Gastrocnemius medialis (tissue), 4 donors: ENCODE data around the gene KRT15. TPM values are rescaled to one million over a fixed set of nuclear protein-coding genes. Genes with fewer than 3 reads are reported as not detected.

ENCODE experiments used
- ATAC-seq, 2 donors: fragments of 150-250 bp; one replicate each; pipeline ENCODE4 v1.9.1; 2016
- DNase-seq, 2 donors: peaks; one replicate each; pipeline ENCODE4 v3.0.0-alpha.2; 2019
- H3K27ac ChIP-seq, 4 donors: fragments of 200-600 bp; sonication (generic); 1 replicate in 1 of 4; 2 replicates in 3 of 4; pipeline ENCODE4 v1.5.1; 2016 to 2018; ENCODE audit warnings: mild to moderate bottlenecking in 2 of 4, moderate library complexity in 1 of 4
- H3K27me3 ChIP-seq, 3 donors: fragments of 200-600 bp; sonication (generic) in 2 of 3; 1 replicate in 1 of 3; 2 replicates in 2 of 3; pipeline versions ENCODE4 v1.5.1 to v1.6.0; 2016 to 2019; ENCODE audit warnings: mild to moderate bottlenecking in 1 of 3, moderate library complexity in 1 of 3
- H3K36me3 ChIP-seq, 2 donors: fragments of 200-600 bp; sonication (generic) in 1 of 2; one replicate each; pipeline ENCODE4 v1.5.1; 2017 to 2018
- H3K4me1 ChIP-seq, 2 donors: fragments of 200-600 bp; sonication (generic) in 1 of 2; one replicate each; pipeline ENCODE4 v1.5.1; 2016 to 2017; ENCODE audit warnings: mild to moderate bottlenecking in 2 of 2
- H3K4me3 ChIP-seq, 4 donors: fragments of 200-600 bp; sonication (generic) in 3 of 4; 1 replicate in 1 of 4; 2 replicates in 3 of 4; pipeline ENCODE4 v1.5.1; 2016 to 2019; ENCODE audit warnings: mild to moderate bottlenecking in 2 of 4
- H3K9me3 ChIP-seq, 3 donors: fragments of 200-600 bp; sonication (generic) in 2 of 3; 1 replicate in 1 of 3; 2 replicates in 2 of 3; pipeline ENCODE4 v1.5.1; 2016 to 2019
- POLR2A ChIP-seq, 2 donors: fragments of 450-650 bp; IDR thresholded peaks; one replicate each; pipeline ENCODE4 v1.6.1; 2017; ENCODE audit warnings: antibody characterized with exemption in 2 of 2, mild to moderate bottlenecking in 2 of 2, moderate library complexity in 2 of 2
- in situ Hi-C, 4 donors: fragments of 200-750 bp; cut with MboI; loops; one replicate each; pipeline versions ENCODE4 v1.15.0 to v1.8.0; 2017; ENCODE audit warnings: low sequenced_read_pairs in 4 of 4
- intact Hi-C: fragments of 100-400 bp; cut with DNase I; formaldehyde crosslinking; loops from one replicate; pipeline ENCODE4 v1.15.1; 2023; ENCODE audit warnings: low total_unique reads
- total RNA-seq, 4 donors: library from RNA; depleted of rRNA; stranded (reverse); fragments of >200 nt; gene quantifications; one replicate each; pipeline versions ENCODE4 v1.1.0 to v1.2.3, GENCODE V29; 2016
- TF ChIP-seq, protein P1 (sequence below), 5 experiments: fragments of 450-650 bp in 3 of 5; fragments of 200-600 bp in 2 of 5; sonication (generic) in 2 of 5; IDR thresholded peaks in 4 of 5; conservative IDR thresholded peaks in 1 of 5; 1 replicate in 4 of 5; 2 replicates in 1 of 5; pipeline ENCODE4 v1.5.1; 2016 to 2019; ENCODE audit warnings: antibody characterized with exemption in 5 of 5, mild to moderate bottlenecking in 3 of 5, moderate library complexity in 3 of 5

KRT15 gene
- total RNA-seq, result not detected

GRCh38 chr17:41518789-41519449 is at the start of gene KRT15:
Gene KRT15, minus strand, starts transcription at chr17:41518890. Its CDS starts 63 bp downstream, at chr17:41518827.
- ATAC-seq, result no peak
- H3K9me3 ChIP-seq, result no peaks in the 10 kb centered on the region
- TF ChIP-seq, protein P1, sequence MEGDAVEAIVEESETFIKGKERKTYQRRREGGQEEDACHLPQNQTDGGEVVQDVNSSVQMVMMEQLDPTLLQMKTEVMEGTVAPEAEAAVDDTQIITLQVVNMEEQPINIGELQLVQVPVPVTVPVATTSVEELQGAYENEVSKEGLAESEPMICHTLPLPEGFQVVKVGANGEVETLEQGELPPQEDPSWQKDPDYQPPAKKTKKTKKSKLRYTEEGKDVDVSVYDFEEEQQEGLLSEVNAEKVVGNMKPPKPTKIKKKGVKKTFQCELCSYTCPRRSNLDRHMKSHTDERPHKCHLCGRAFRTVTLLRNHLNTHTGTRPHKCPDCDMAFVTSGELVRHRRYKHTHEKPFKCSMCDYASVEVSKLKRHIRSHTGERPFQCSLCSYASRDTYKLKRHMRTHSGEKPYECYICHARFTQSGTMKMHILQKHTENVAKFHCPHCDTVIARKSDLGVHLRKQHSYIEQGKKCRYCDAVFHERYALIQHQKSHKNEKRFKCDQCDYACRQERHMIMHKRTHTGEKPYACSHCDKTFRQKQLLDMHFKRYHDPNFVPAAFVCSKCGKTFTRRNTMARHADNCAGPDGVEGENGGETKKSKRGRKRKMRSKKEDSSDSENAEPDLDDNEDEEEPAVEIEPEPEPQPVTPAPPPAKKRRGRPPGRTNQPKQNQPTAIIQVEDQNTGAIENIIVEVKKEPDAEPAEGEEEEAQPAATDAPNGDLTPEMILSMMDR (IDR thresholded peaks at IDR 0.05 in 4 of 5, conservative IDR thresholded peaks at IDR 0.05 in 1 of 5), result no peak
- no peak for TF ChIP-seq POLR2A (IDR thresholded peaks at IDR 0.05)
- H3K27ac ChIP-seq, result no peak within 1 kb of the TSS
- in situ Hi-C loops (no loop called here), intact Hi-C loops (no loop called here)
- peaks cover 0 to 10% (median 0%) of the 10 kb centered on the region in 3 donors for H3K27me3 ChIP-seq
- H3K4me3 ChIP-seq, result no peak within 1 kb of the TSS
- no peaks in the 10 kb centered on the region for H3K4me1 ChIP-seq
- no peaks in the 10 kb centered on the region for H3K36me3 ChIP-seq
- DNase-seq, result no peak

DNA sequence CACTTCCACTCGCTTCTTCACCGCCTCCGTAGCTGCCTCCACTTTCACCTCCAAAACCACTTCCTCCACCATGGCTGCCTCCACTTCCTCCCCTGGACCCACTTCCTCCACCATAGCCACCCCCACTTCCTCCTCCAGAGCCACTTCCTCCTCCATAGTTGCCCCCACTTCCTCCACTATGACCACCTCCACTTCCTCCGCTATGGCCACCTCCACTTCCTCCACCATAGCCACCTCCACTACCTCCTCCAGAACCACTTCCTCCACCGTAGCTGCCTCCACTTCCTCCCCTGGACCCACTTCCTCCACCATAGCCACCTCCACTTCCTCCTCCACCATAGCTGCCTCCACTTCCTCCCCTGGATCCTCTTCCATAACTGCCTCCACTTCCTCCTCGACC is 48.6 kb upstream of the KRT15 start:
- H3K27me3 ChIP-seq, result peaks cover 0 to 7% (median 0%) of the 10 kb centered on the region in 3 donors
- no peak for ATAC-seq

GRCh38 chr17:41565338-41565737 is 46.6 kb upstream of the KRT15 start:
- Histone ChIP-seq H3K4me1 (peaks cover 0 to 8% of the 10 kb centered on the region in 2 donors), H3K27ac (no peak overlapping the region), H3K36me3 (no peaks in the 10 kb centered on the region), H3K4me3 (no peak overlapping the region), H3K27me3 (no peaks in the 10 kb centered on the region), H3K9me3 (no peaks in the 10 kb centered on the region)
- intact Hi-C loops (no loop called here), in situ Hi-C loops (loop anchor here in 1 of 4 donors (25.0 kb wide), 1 partner anchor 678 kb away; the partner anchor contains the start of gene KRT20)
- ATAC-seq (no peak), DNase-seq (no peak)
- TF ChIP-seq, protein P1 (IDR thresholded peaks at IDR 0.05 in 4 of 5, conservative IDR thresholded peaks at IDR 0.05 in 1 of 5), result no peak
- TF ChIP-seq POLR2A (IDR thresholded peaks at IDR 0.05), result no peak

More for the DNA sequence above, 48.6 kb upstream of the KRT15 start:
- Histone ChIP-seq H3K27ac (no peak overlapping the region), H3K4me1 (peaks cover 0 to 8% of the 10 kb centered on the region in 2 donors), H3K4me3 (no peak overlapping the region), H3K36me3 (no peaks in the 10 kb centered on the region), H3K9me3 (no peaks in the 10 kb centered on the region)
- intact Hi-C loops (no loop called here), in situ Hi-C loops (loop anchor here in 1 of 4 donors (25.0 kb wide), 1 partner anchor 680 kb away; the partner anchor contains the start of gene KRT20)
- DNase-seq, result no peak
- TF ChIP-seq, protein P1 (IDR thresholded peaks at IDR 0.05 in 4 of 5, conservative IDR thresholded peaks at IDR 0.05 in 1 of 5), result no peak
- TF ChIP-seq POLR2A (IDR thresholded peaks at IDR 0.05), result no peak

- ATAC-seq, result peak; percentile 54 to 61
- TF ChIP-seq, protein P1 (IDR thresholded peaks at IDR 0.05 in 4 of 5, conservative IDR thresholded peaks at IDR 0.05 in 1 of 5), result no peak
- no peak for TF ChIP-seq POLR2A (IDR thresholded peaks at IDR 0.05)
- intact Hi-C loops, result no loop called here
- Histone ChIP-seq H3K36me3 (no peaks in the 10 kb centered on the region), H3K4me3 (no peak overlapping the region), H3K27ac (no peak overlapping the region), H3K27me3 (no peaks in the 10 kb centered on the region), H3K4me1 (peaks cover 0 to 8% of the 10 kb centered on the region in 2 donors), H3K9me3 (no peaks in the 10 kb centered on the region)
- no peak for DNase-seq
- in situ Hi-C loops, result loop anchor here in 1 of 4 donors (25.0 kb wide), 1 partner anchor 676 kb away; the partner anchor contains the start of gene KRT20
Observed at GRCh38 chr17:41563607-41564170, 45.0 kb upstream of the KRT15 start.
